Suprapubic skin (tissue), 4 donors: Measurements from ENCODE around the gene IDI1. TPM values are rescaled to one million over a fixed set of nuclear protein-coding genes. Genes with fewer than 3 reads are reported as not detected.

Experiments
- DNase-seq, 2 donors: peaks; one replicate each; pipeline ENCODE4 v3.0.0-alpha.2; 2019; ENCODE audit warnings: low spot score in 2 of 2
- H3K27ac ChIP-seq: fragments of 200-600 bp; sonication (generic); one replicate; pipeline ENCODE4 v1.5.1; 2019
- H3K27me3 ChIP-seq: fragments of 200-600 bp; sonication (generic); one replicate; pipeline ENCODE4 v1.5.1; 2019
- H3K36me3 ChIP-seq: fragments of 200-600 bp; sonication (generic); one replicate; pipeline ENCODE4 v1.5.1; 2019
- H3K4me1 ChIP-seq: fragments of 200-600 bp; sonication (generic); one replicate; pipeline ENCODE4 v1.5.1; 2019
- H3K4me3 ChIP-seq: fragments of 200-600 bp; sonication (generic); one replicate; pipeline ENCODE4 v1.5.1; 2019; ENCODE audit warnings: mild to moderate bottlenecking
- H3K9me3 ChIP-seq: fragments of 200-600 bp; sonication (generic); one replicate; pipeline ENCODE4 v1.5.1; 2019
- EP300 ChIP-seq: sonication (generic); formaldehyde crosslinking; IDR thresholded peaks from one replicate; pipeline ENCODE4 v1.6.1; 2017; ENCODE audit warnings: antibody characterized with exemption
- POLR2A ChIP-seq, 2 donors: fragments of 450-650 bp; IDR thresholded peaks; one replicate each; pipeline ENCODE4 v1.6.1; 2017; ENCODE audit warnings: antibody characterized with exemption in 2 of 2, mild to moderate bottlenecking in 2 of 2, moderate library complexity in 2 of 2
- POLR2AphosphoS5 ChIP-seq, 3 donors: sonication (generic); formaldehyde crosslinking; IDR thresholded peaks; one replicate each; pipeline ENCODE4 v1.6.1; 2017; ENCODE audit warnings: antibody characterized with exemption in 3 of 3
- WGBS: methylation state at CpG from one replicate; pipeline ENCODE4 v1.1.5; 2018; 5-methylcytosine and 5-hydroxymethylcytosine counted together
- total RNA-seq, 4 donors: library from RNA; depleted of rRNA; stranded (reverse); fragments of >200 nt; gene quantifications; one replicate each; pipeline ENCODE4 v1.1.0, GENCODE V29; 2016
- TF ChIP-seq, protein P1 (sequence below), 2 donors: fragments of 200-600 bp in 1 of 2; fragments of 450-650 bp in 1 of 2; sonication (generic) in 1 of 2; IDR thresholded peaks; one replicate each; pipeline ENCODE4 v1.5.1; 2016 to 2019; ENCODE audit warnings: antibody characterized with exemption in 2 of 2, mild to moderate bottlenecking in 1 of 2, moderate library complexity in 1 of 2

Gene IDI1
- total RNA-seq, 4 donors from 2014 or later: 32.0 to 62.1 (median 36.1) TPM

DNA sequence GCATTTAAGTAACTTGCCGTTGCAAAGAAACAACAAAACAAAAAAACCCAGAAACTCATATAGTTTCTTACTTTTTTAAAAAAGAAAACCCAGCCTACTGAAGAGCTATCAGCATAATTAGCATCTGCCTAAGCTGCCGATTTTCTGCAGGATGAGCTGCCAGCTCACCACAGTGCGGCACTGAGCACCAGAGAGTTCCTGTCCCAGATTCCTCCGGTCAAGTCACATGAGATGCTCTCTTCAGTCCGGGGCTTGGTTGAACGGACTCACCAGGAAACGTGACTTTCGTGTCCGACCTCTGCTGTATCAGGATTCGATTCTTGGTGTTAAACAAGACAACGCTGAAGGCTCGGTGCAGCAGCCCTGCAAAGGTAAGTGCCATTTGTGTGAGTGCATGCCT, 26.5 kb downstream of the IDI1 start:
- 90% methylated on average over 12 of the region's 12 CpGs for WGBS
- Histone ChIP-seq H3K27ac (no peak overlapping the region), H3K4me1 (no peaks in the 10 kb centered on the region), H3K27me3 (no peaks in the 10 kb centered on the region), H3K9me3 (no peaks in the 10 kb centered on the region), H3K4me3 (no peak overlapping the region), H3K36me3 (peaks cover 26% of the 10 kb centered on the region)
- DNase-seq: no peak
- TF ChIP-seq EP300: no peak
- no peak for TF ChIP-seq POLR2A (IDR thresholded peaks at IDR 0.05)
- TF ChIP-seq, protein P1, sequence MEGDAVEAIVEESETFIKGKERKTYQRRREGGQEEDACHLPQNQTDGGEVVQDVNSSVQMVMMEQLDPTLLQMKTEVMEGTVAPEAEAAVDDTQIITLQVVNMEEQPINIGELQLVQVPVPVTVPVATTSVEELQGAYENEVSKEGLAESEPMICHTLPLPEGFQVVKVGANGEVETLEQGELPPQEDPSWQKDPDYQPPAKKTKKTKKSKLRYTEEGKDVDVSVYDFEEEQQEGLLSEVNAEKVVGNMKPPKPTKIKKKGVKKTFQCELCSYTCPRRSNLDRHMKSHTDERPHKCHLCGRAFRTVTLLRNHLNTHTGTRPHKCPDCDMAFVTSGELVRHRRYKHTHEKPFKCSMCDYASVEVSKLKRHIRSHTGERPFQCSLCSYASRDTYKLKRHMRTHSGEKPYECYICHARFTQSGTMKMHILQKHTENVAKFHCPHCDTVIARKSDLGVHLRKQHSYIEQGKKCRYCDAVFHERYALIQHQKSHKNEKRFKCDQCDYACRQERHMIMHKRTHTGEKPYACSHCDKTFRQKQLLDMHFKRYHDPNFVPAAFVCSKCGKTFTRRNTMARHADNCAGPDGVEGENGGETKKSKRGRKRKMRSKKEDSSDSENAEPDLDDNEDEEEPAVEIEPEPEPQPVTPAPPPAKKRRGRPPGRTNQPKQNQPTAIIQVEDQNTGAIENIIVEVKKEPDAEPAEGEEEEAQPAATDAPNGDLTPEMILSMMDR (IDR thresholded peaks at IDR 0.05): no peak
- no peak for TF ChIP-seq POLR2AphosphoS5 (IDR thresholded peaks at IDR 0.05)

GRCh38 chr10:1020958-1021357, 28.0 kb downstream of the IDI1 start:
- Histone ChIP-seq H3K27ac (no peak overlapping the region), H3K9me3 (no peaks in the 10 kb centered on the region), H3K27me3 (no peaks in the 10 kb centered on the region), H3K4me3 (no peak overlapping the region), H3K4me1 (no peaks in the 10 kb centered on the region), H3K36me3 (peaks cover 41% of the 10 kb centered on the region)
- 94% methylated on average over 8 of the region's 9 CpGs for WGBS
- TF ChIP-seq POLR2A (IDR thresholded peaks at IDR 0.05) (no peak), POLR2AphosphoS5 (IDR thresholded peaks at IDR 0.05) (no peak), EP300 (no peak)
- TF ChIP-seq, protein P1 (IDR thresholded peaks at IDR 0.05): no peak
- DNase-seq: no peak

GRCh38 chr10:1020460-1020859, 28.5 kb downstream of the IDI1 start:
- DNase-seq: no peak
- no peak for TF ChIP-seq POLR2AphosphoS5 (IDR thresholded peaks at IDR 0.05)
- TF ChIP-seq, protein P1 (IDR thresholded peaks at IDR 0.05): no peak
- TF ChIP-seq POLR2A (IDR thresholded peaks at IDR 0.05): no peak
- TF ChIP-seq EP300: no peak
- WGBS: 91% methylated on average over 10 of the region's 10 CpGs
- Histone ChIP-seq H3K9me3 (no peaks in the 10 kb centered on the region), H3K4me1 (no peaks in the 10 kb centered on the region), H3K27ac (no peak overlapping the region), H3K27me3 (no peaks in the 10 kb centered on the region), H3K36me3 (peaks cover 45% of the 10 kb centered on the region), H3K4me3 (no peak overlapping the region)

GRCh38 chr10:1019362-1019761, 29.6 kb downstream of the IDI1 start:
- Histone ChIP-seq H3K4me1 (no peaks in the 10 kb centered on the region), H3K27ac (no peak overlapping the region), H3K27me3 (no peaks in the 10 kb centered on the region), H3K9me3 (no peaks in the 10 kb centered on the region), H3K4me3 (no peak overlapping the region), H3K36me3 (peaks cover 53% of the 10 kb centered on the region)
- TF ChIP-seq EP300 (no peak), POLR2AphosphoS5 (IDR thresholded peaks at IDR 0.05) (no peak), POLR2A (IDR thresholded peaks at IDR 0.05) (no peak)
- TF ChIP-seq, protein P1 (IDR thresholded peaks at IDR 0.05): no peak
- no peak for DNase-seq
- WGBS: 94% methylated on average over 10 of the region's 10 CpGs

DNA sequence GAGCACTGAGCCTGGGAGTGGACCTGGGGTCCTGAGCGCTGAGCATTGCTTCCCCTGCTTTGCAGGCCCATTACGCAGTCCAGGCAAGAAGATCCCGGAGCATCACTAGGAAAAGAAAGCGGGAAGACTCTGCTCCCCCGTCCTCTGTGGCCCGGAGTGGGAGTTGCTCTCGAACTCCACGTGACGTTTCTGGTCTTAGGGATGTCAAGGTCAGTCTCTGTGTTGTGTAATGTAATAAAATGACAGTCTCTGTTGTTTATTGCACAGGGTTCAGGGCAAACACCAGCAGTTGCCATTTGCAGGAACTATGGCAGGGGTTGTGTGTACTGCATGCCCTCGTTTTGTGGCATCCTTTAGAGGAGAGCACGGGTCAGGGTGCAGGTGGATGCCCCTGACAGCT, 33.2 kb downstream of the IDI1 start:
- Histone ChIP-seq H3K27ac (no peak overlapping the region), H3K4me1 (no peaks in the 10 kb centered on the region), H3K9me3 (no peaks in the 10 kb centered on the region), H3K36me3 (peaks cover 90% of the 10 kb centered on the region), H3K27me3 (no peaks in the 10 kb centered on the region), H3K4me3 (no peak overlapping the region)
- no peak for DNase-seq
- TF ChIP-seq EP300: no peak
- WGBS: 94% methylated on average over 7 of the region's 11 CpGs

- Histone ChIP-seq H3K27me3 (no peaks in the 10 kb centered on the region), H3K36me3 (peaks cover 96% of the 10 kb centered on the region), H3K27ac (no peak overlapping the region), H3K9me3 (no peaks in the 10 kb centered on the region), H3K4me3 (no peak overlapping the region), H3K4me1 (no peaks in the 10 kb centered on the region)
- 95% methylated on average over 16 of the region's 16 CpGs for WGBS
- TF ChIP-seq POLR2AphosphoS5 (IDR thresholded peaks at IDR 0.05) (no peak), EP300 (no peak), POLR2A (IDR thresholded peaks at IDR 0.05) (no peak)
- TF ChIP-seq, protein P1 (IDR thresholded peaks at IDR 0.05): no peak
- DNase-seq: no peak
Observed at GRCh38 chr10:1011696-1012095, 37.2 kb downstream of the IDI1 start.
